Measurements from ENCODE around the gene PGBD4. TPM values are rescaled to one million over a fixed set of nuclear protein-coding genes. Genes with fewer than 3 reads are reported as not detected.
A peak's percentile ranks its signal among the peaks of the same experiment; 100 is the strongest.

Gene PGBD4
- total and polyA plus RNA-seq, 2 donors (not counting 3 experiments of a cell fraction or from before 2014, with no cell fraction given), result 0.39 to 1.1 TPM

DNA sequence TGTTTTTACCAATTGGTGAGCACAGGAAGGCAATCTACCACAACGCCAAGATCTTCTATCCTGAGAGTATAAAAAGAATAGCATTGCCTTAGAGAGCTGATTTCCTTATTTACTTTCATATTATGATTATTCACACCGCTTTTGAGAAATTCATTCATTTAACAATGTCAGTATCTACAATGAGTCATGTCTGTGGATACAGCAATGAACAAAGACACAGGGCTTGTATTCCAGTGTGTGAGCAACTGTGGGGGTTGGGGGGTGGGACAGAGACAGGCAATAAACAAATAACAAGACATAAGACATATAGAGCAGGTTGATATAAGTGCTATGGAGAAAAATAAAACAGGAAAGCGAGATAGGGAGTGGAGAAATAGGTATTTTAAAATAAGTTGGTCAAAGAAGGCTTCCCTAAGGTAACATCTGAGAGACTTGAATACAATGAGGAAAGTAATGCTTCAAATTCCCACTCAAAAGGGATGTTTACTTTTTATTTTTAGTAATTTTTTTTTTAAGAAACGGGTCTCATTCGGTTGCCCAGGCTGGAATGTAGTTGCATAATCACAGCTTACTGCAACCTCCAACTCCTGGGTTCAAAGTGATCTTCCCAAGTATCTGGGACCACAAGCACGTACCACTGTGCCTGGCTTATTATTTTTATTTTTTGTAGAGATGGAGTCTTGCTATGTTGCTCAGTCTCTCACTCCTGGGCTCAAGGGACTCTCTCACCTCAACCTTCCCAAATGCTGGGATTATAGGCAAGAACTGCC, 45.7 kb downstream of the PGBD4 start:
- H3K36me3 ChIP-seq (ENCODE audit: control insufficient read depth in 2 of 2, extremely low read depth in 1 of 2, insufficient read depth in 2 of 2, low read length in 2 of 2), result peaks cover 1 to 6% of the 10 kb centered on the region in 2 experiments
- peak; percentile 68 for FAIRE-seq
- POLR2A ChIA-PET, result interaction anchor here (0.6 kb wide), 1 partner anchor 188 kb away, joined by 3 read pairs; no protein-coding TSS in a partner anchor

DNA sequence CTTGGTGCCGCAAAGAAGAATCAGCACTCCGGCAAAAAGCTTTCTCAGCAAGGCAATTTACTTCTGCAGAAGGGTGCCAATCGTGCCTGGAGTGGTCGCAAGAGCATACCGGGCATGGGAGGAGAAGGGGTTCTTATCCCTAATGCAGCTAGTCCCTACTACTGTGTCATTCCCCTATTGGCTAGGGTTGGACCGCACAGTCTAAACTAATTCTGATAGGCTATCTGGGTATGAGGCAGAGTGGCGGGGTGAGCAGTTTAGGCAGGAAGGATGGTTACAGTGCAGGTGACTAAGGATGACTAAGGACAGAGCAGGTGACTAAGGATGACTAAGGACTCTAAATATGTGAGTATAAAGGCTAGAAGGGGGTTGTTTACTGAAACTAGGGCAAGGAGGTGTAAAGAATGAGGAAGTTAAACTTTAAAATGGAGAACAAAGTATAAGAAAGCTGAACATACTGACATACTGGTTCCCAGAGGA, 52.9 kb downstream of the PGBD4 start:
- CTCF ChIA-PET, result no interaction called here
- POLR2A ChIA-PET, result no interaction called here
- H3K9me3 ChIP-seq (replicated peaks; ENCODE audit: control insufficient read depth, insufficient read depth, low read length), result peaks cover 5% of the 10 kb centered on the region
- intact Hi-C loops (cut with micrococcal nuclease) (no loop called here), dilution Hi-C loops (cut with MboI; ENCODE audit: extremely low pct_ligation_motif_present, low sequenced_read_pairs) (no loop called here)
- TF ChIP-seq FOS (IDR thresholded peaks at IDR 0.05; ENCODE audit: borderline replicate concordance, insufficient read depth, low read length), result no peak
- TF ChIP-seq JUN (IDR thresholded peaks at IDR 0.05; ENCODE audit: borderline replicate concordance, insufficient read depth, insufficient read length, low read depth), result no peak
- TF ChIP-seq POLR2A (IDR thresholded peaks at IDR 0.05; ENCODE audit: low read depth, low read length), result no peak
- no peak for TF ChIP-seq POLR2AphosphoS5 (IDR thresholded peaks at IDR 0.05; ENCODE audit: insufficient read depth, low read depth, low read length)
- no peak for TF ChIP-seq GATA2 (IDR thresholded peaks at IDR 0.05; ENCODE audit: insufficient read depth, insufficient read length, low read depth, low read length)
- TF ChIP-seq, protein P1, sequence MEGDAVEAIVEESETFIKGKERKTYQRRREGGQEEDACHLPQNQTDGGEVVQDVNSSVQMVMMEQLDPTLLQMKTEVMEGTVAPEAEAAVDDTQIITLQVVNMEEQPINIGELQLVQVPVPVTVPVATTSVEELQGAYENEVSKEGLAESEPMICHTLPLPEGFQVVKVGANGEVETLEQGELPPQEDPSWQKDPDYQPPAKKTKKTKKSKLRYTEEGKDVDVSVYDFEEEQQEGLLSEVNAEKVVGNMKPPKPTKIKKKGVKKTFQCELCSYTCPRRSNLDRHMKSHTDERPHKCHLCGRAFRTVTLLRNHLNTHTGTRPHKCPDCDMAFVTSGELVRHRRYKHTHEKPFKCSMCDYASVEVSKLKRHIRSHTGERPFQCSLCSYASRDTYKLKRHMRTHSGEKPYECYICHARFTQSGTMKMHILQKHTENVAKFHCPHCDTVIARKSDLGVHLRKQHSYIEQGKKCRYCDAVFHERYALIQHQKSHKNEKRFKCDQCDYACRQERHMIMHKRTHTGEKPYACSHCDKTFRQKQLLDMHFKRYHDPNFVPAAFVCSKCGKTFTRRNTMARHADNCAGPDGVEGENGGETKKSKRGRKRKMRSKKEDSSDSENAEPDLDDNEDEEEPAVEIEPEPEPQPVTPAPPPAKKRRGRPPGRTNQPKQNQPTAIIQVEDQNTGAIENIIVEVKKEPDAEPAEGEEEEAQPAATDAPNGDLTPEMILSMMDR (IDR thresholded peaks at IDR 0.05; ENCODE audit: extremely low read depth in 1 of 2, insufficient read depth in 1 of 2, low read depth in 1 of 2, low read length in 2 of 2), result no peak
- TF ChIP-seq, protein P2, sequence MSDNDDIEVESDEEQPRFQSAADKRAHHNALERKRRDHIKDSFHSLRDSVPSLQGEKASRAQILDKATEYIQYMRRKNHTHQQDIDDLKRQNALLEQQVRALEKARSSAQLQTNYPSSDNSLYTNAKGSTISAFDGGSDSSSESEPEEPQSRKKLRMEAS (IDR thresholded peaks at IDR 0.05; ENCODE audit: insufficient read depth, insufficient read length), result no peak
- TF ChIP-seq MYC (IDR thresholded peaks at IDR 0.05; ENCODE audit: low read depth, low read length), result no peak
- no peak for TF ChIP-seq EZH2 (IDR thresholded peaks at IDR 0.05; ENCODE audit: borderline replicate concordance, low read depth, low read length, severe bottlenecking)
- H3K9ac ChIP-seq (replicated peaks; ENCODE audit: extremely low read depth, insufficient read depth, low read length), result no peak overlapping the region
- FAIRE-seq (no peak), DNase-seq (ENCODE audit: low read depth, low spot score) (no peak)
- H4K20me1 ChIP-seq (replicated peaks; ENCODE audit: control insufficient read depth, extremely low read depth, insufficient read depth, low read length), result no peaks in the 10 kb centered on the region
- peaks cover 4 to 9% of the 10 kb centered on the region in 2 experiments for H3K36me3 ChIP-seq (ENCODE audit: control insufficient read depth in 2 of 2, extremely low read depth in 1 of 2, insufficient read depth in 2 of 2, low read length in 2 of 2)
- no peaks in the 10 kb centered on the region for H3K27me3 ChIP-seq (ENCODE audit: control insufficient read depth in 2 of 2, insufficient read depth in 2 of 2, low read length in 2 of 2)
- no peak overlapping the region for H2AFZ ChIP-seq (ENCODE audit: low read depth, low read length)
- H3K27ac ChIP-seq (ENCODE audit: insufficient read depth, low read depth, low read length), result no peak overlapping the region
- no peaks in the 10 kb centered on the region for H3K79me2 ChIP-seq (ENCODE audit: control insufficient read depth, insufficient read depth, low read length)
- no peaks in the 10 kb centered on the region for H3K9me1 ChIP-seq (replicated peaks; ENCODE audit: control insufficient read depth, extremely low read depth, insufficient read depth, low read length)
- H3K4me2 ChIP-seq (ENCODE audit: insufficient read depth, low read length), result no peak overlapping the region
- BruUV-seq (replicated peaks), result no TSS peak
- H3K4me1 ChIP-seq (ENCODE audit: control insufficient read depth, extremely low read depth, insufficient read depth, low read length), result no peaks in the 10 kb centered on the region
- H3K4me3 ChIP-seq (replicated peaks in 1 of 3; ENCODE audit: insufficient read depth in 1 of 3, low read depth in 1 of 3, low read length in 3 of 3), result no peak overlapping the region

More for the DNA sequence above, 45.7 kb downstream of the PGBD4 start:
- Histone ChIP-seq H2AFZ (ENCODE audit: low read depth, low read length) (no peak overlapping the region), H3K27ac (ENCODE audit: insufficient read depth, low read depth, low read length) (peak overlapping the region; percentile 34), H3K4me1 (ENCODE audit: control insufficient read depth, extremely low read depth, insufficient read depth, low read length) (peaks cover 15% of the 10 kb centered on the region), H4K20me1 (replicated peaks; ENCODE audit: control insufficient read depth, extremely low read depth, insufficient read depth, low read length) (no peaks in the 10 kb centered on the region), H3K9me3 (replicated peaks; ENCODE audit: control insufficient read depth, insufficient read depth, low read length) (no peaks in the 10 kb centered on the region), H3K79me2 (ENCODE audit: control insufficient read depth, insufficient read depth, low read length) (no peaks in the 10 kb centered on the region), H3K9ac (replicated peaks; ENCODE audit: extremely low read depth, insufficient read depth, low read length) (peak overlapping the region; percentile 31), H3K4me3 (replicated peaks in 1 of 3; ENCODE audit: insufficient read depth in 1 of 3, low read depth in 1 of 3, low read length in 3 of 3) (no peak overlapping the region), H3K27me3 (ENCODE audit: control insufficient read depth in 2 of 2, insufficient read depth in 2 of 2, low read length in 2 of 2) (no peaks in the 10 kb centered on the region), H3K9me1 (replicated peaks; ENCODE audit: control insufficient read depth, extremely low read depth, insufficient read depth, low read length) (no peaks in the 10 kb centered on the region), H3K4me2 (ENCODE audit: insufficient read depth, low read length) (peak overlapping the region; percentile 64)
- intact Hi-C loops (cut with micrococcal nuclease) (loop anchor here (2.0 kb wide), 1 partner anchor 63 kb away; the partner anchor contains the start of gene KATNBL1), dilution Hi-C loops (cut with MboI; ENCODE audit: extremely low pct_ligation_motif_present, low sequenced_read_pairs) (no loop called here)
- no TSS peak for BruUV-seq (replicated peaks)
- TF ChIP-seq EZH2 (IDR thresholded peaks at IDR 0.05; ENCODE audit: borderline replicate concordance, low read depth, low read length, severe bottlenecking) (no peak), JUN (IDR thresholded peaks at IDR 0.05; ENCODE audit: borderline replicate concordance, insufficient read depth, insufficient read length, low read depth) (peak; percentile 45), FOS (IDR thresholded peaks at IDR 0.05; ENCODE audit: borderline replicate concordance, insufficient read depth, low read length) (peak; percentile 62), POLR2A (IDR thresholded peaks at IDR 0.05; ENCODE audit: low read depth, low read length) (no peak)
- TF ChIP-seq, protein P2 (IDR thresholded peaks at IDR 0.05; ENCODE audit: insufficient read depth, insufficient read length), result no peak
- CTCF ChIA-PET, result interaction anchor here (0.7 to 1.7 kb wide), 2 partner anchors 62 to 948 kb away, joined by 4 to 5 read pairs; partner anchors contain the start of gene KATNBL1
- DNase-seq (ENCODE audit: low read depth, low spot score), result peak; percentile 81

Measured in endothelial cell of umbilical vein (primary cell).